ENCODE results near the gene SULT2B1.

The SULT2B1 gene

DNA sequence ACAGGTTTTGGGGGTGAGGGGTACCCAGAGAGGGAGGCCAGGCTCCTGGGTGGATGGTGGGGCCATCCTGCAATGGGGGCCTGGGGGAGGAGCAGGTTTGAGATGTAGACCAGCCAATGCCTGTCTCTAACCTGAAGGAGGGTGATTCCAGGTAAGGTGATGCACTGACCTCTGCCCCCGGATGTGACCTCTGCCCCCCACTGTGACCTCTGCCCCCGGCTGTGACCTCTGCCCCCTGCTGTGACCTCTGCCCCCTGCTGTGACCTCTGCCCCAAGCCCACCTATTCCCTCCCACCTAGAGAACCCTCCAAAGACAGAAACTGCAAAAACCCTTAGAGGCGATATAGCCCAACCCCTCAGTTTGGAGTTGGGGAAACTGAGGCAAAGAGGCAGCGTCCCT is 44.3 kb downstream of the SULT2B1 start:
- TF ChIP-seq, protein P1, sequence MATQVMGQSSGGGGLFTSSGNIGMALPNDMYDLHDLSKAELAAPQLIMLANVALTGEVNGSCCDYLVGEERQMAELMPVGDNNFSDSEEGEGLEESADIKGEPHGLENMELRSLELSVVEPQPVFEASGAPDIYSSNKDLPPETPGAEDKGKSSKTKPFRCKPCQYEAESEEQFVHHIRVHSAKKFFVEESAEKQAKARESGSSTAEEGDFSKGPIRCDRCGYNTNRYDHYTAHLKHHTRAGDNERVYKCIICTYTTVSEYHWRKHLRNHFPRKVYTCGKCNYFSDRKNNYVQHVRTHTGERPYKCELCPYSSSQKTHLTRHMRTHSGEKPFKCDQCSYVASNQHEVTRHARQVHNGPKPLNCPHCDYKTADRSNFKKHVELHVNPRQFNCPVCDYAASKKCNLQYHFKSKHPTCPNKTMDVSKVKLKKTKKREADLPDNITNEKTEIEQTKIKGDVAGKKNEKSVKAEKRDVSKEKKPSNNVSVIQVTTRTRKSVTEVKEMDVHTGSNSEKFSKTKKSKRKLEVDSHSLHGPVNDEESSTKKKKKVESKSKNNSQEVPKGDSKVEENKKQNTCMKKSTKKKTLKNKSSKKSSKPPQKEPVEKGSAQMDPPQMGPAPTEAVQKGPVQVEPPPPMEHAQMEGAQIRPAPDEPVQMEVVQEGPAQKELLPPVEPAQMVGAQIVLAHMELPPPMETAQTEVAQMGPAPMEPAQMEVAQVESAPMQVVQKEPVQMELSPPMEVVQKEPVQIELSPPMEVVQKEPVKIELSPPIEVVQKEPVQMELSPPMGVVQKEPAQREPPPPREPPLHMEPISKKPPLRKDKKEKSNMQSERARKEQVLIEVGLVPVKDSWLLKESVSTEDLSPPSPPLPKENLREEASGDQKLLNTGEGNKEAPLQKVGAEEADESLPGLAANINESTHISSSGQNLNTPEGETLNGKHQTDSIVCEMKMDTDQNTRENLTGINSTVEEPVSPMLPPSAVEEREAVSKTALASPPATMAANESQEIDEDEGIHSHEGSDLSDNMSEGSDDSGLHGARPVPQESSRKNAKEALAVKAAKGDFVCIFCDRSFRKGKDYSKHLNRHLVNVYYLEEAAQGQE (IDR thresholded peaks at IDR 0.05; ENCODE audit: low read depth) = no peak
- no peak for TF ChIP-seq TCF12 (IDR thresholded peaks at IDR 0.05; ENCODE audit: low read depth)
- TF ChIP-seq NFIC (IDR thresholded peaks at IDR 0.05) = no peak
- no peak for TF ChIP-seq ZBTB7A (IDR thresholded peaks at IDR 0.05; ENCODE audit: low read depth)
- TF ChIP-seq, protein P2, sequence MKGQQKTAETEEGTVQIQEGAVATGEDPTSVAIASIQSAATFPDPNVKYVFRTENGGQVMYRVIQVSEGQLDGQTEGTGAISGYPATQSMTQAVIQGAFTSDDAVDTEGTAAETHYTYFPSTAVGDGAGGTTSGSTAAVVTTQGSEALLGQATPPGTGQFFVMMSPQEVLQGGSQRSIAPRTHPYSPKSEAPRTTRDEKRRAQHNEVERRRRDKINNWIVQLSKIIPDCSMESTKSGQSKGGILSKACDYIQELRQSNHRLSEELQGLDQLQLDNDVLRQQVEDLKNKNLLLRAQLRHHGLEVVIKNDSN (IDR thresholded peaks at IDR 0.05) = no peak
- no peak for TF ChIP-seq CREB1 (IDR thresholded peaks at IDR 0.05; ENCODE audit: low read depth)
- TF ChIP-seq TEAD4 (IDR thresholded peaks at IDR 0.05) = no peak
- TF ChIP-seq, protein P3, sequence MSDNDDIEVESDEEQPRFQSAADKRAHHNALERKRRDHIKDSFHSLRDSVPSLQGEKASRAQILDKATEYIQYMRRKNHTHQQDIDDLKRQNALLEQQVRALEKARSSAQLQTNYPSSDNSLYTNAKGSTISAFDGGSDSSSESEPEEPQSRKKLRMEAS (IDR thresholded peaks at IDR 0.05) = no peak
- TF ChIP-seq FOXM1 (IDR thresholded peaks at IDR 0.05; ENCODE audit: borderline replicate concordance, low read depth) = no peak
- no peak for TF ChIP-seq RAD21 (IDR thresholded peaks at IDR 0.05; ENCODE audit: low read depth)
- TF ChIP-seq EGR1 (IDR thresholded peaks at IDR 0.05) = no peak

DNA sequence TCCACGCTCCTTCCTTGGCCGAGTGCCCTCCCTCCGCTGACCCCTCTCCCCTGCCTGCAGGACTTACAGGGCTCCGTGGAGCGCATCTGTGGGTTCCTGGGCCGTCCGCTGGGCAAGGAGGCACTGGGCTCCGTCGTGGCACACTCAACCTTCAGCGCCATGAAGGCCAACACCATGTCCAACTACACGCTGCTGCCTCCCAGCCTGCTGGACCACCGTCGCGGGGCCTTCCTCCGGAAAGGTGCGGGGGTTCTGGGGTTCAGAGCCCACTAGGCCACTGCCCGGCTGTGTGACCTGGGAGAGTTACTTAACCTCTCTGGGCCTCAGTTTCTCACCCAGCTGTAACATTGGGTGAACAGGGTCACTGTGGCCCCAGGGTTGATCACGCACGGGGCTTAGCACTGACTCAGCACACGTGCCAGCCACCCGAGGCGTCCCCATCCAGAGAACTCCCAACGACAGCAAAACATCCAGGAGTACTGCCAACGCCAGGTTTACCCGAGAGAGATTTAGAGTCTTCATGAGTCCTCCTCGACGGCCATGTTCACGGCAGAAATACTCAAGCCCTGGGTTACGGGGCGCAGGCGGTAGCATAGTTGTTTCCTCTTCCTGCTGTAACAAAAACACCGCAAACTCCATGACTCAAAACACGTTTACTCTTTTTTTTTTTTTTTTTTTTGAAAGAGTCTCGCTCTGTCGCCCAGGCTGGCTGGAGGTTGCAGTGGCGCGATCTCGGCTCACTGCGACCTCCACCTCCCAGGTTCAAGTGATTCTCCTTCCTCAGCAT is 44.9 kb downstream of the SULT2B1 start:
- TF ChIP-seq FOXM1 (IDR thresholded peaks at IDR 0.05; ENCODE audit: borderline replicate concordance, low read depth) (no peak), YY1 (IDR thresholded peaks at IDR 0.05; ENCODE audit: low read depth) (no peak), ZBTB7A (IDR thresholded peaks at IDR 0.05; ENCODE audit: low read depth) (no peak)
- TF ChIP-seq, protein P2 (IDR thresholded peaks at IDR 0.05) = no peak

DNA sequence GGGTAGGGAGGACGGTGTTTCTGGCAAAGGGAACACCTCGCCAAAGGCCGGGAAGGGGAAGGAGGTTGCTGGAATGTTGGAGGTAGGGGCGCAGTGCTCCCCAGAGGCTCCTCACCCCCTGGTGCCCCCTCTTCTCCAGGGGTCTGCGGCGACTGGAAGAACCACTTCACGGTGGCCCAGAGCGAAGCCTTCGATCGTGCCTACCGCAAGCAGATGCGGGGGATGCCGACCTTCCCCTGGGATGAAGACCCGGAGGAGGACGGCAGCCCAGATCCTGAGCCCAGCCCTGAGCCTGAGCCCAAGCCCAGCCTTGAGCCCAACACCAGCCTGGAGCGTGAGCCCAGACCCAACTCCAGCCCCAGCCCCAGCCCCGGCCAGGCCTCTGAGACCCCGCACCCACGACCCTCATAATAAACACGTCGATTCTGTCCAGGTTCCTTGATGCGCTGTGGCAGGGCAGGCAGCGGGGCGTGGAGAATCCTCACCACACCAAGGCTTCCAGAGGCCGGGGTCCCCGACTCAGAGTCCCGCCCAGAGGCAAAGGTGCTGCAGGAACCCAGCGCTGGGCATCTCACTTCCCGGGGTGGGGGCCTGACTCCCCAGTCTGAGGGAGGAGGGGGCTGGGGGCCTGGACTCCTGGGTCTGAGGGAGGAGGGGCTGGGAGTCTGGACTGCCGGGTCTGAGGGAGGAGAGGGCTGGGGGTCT is 47.2 kb downstream of the SULT2B1 start:
- TF ChIP-seq, protein P2 (IDR thresholded peaks at IDR 0.05) = no peak
- no peak for TF ChIP-seq TCF12 (IDR thresholded peaks at IDR 0.05; ENCODE audit: low read depth)

DNA sequence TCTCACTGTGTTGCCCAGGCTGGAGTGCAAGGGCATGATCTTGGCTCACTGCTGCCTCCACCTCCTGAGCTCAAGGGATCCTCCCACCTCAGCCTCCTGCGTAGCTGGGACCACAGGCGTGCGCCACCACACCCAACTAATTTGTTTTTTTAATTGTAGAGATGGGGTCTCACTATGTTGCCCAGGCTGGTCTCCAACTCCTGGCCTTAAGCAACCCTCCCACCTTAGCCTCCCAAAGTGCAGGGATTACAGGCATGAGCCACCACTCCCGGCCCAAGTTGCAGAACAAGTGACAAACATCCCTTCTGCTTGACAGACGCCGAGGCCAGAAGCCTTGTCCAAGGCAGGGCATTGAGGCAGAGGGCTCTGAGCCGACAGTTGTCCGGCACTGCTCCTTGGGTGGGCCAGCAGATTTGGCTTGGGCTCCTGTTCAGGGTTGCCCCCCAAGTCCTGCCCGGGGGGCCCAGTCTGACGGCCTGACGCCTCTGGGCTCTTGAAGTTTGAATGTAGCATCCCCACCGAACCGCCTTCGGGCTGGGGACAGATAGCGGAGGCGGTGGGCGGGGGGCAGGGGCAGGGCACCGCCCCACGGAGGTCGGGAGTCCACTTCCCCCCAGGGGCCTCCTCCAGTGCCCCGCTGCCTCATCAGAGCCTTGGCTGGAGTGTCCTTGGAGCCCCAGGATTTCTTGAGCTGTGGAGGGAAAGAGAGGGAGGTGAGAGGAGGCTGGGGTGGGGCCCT is 48.9 kb downstream of the SULT2B1 start:
- no peak for TF ChIP-seq CEBPB (IDR thresholded peaks at IDR 0.05)
- no peak for TF ChIP-seq NFIC (IDR thresholded peaks at IDR 0.05)
- TF ChIP-seq, protein P1 (IDR thresholded peaks at IDR 0.05; ENCODE audit: low read depth) = no peak
- TF ChIP-seq, protein P2 (IDR thresholded peaks at IDR 0.05) = no peak
- no peak for TF ChIP-seq TCF12 (IDR thresholded peaks at IDR 0.05; ENCODE audit: low read depth)
- no peak for TF ChIP-seq TEAD4 (IDR thresholded peaks at IDR 0.05)
- no peak for TF ChIP-seq ZBTB7A (IDR thresholded peaks at IDR 0.05; ENCODE audit: low read depth)
- no peak for TF ChIP-seq FOXM1 (IDR thresholded peaks at IDR 0.05; ENCODE audit: borderline replicate concordance, low read depth)
- no peak for TF ChIP-seq EGR1 (IDR thresholded peaks at IDR 0.05)
- TF ChIP-seq RAD21 (IDR thresholded peaks at IDR 0.05; ENCODE audit: low read depth) = no peak

DNA sequence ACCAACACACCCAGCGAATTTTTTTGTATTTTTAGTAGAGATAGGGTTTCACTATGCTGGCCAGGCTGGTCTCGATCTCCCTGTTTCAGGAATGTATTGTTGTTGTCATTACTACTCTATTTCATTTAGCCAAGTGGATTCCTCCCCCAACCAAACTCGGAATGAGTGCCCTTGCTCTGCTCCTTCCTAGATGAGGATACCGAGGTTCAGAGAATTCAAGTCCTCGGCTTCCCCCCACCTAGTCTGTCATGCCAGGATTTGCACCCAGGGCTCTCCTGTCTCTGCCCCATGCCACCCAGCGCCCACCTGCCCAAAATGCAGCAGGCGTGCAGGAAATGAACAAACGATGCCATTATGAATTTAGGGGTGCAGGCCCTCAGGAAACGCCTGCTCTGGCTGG is 51.0 kb downstream of the SULT2B1 start:
- TF ChIP-seq NFIC (IDR thresholded peaks at IDR 0.05) (no peak), CREB1 (IDR thresholded peaks at IDR 0.05; ENCODE audit: low read depth) (no peak)

Data from Ishikawa (cell line).